Neutrophil (primary cell): ENCODE results near the gene MYBPHL.

Experiments used
- H3K27ac ChIP-seq: fragments of 200-600 bp; sonication (generic); 2 replicates; pipeline ENCODE4 v1.5.1; 2016; ENCODE audit warnings: mild to moderate bottlenecking, moderate library complexity
- H3K27me3 ChIP-seq: fragments of 200-600 bp; sonication (generic); 2 replicates; pipeline ENCODE4 v1.6.0; 2016; ENCODE audit warnings: mild to moderate bottlenecking
- H3K36me3 ChIP-seq: fragments of 200-600 bp; sonication (generic); 2 replicates; pipeline ENCODE4 v1.5.1; 2017
- H3K4me1 ChIP-seq, 2 experiments: fragments of 200-600 bp in 1 of 2; sonication (generic) in 1 of 2; 1 replicate in 1 of 2; 2 replicates in 1 of 2; pipeline versions ENCODE4 v1.5.1 to v1.6.1; 2013 to 2016; ENCODE audit warnings: low read depth in 1 of 2, low read length in 1 of 2, mild to moderate bottlenecking in 1 of 2, moderate library complexity in 1 of 2; ENCODE audit not compliant: control insufficient read depth in 1 of 2, insufficient read depth in 1 of 2
- H3K4me3 ChIP-seq, 2 experiments: fragments of 200-600 bp in 1 of 2; sonication (generic) in 1 of 2; 1 replicate in 1 of 2; 2 replicates in 1 of 2; pipeline ENCODE4 v1.5.1; 2013 to 2016; ENCODE audit warnings: low read depth in 1 of 2, low read length in 1 of 2, mild to moderate bottlenecking in 1 of 2, moderate library complexity in 1 of 2
- H3K9me3 ChIP-seq: fragments of 200-600 bp; sonication (generic); 2 replicates; pipeline ENCODE4 v1.5.1; 2016
- TF ChIP-seq, protein P1 (sequence below): fragments of 200-600 bp; sonication (generic); IDR thresholded peaks from 2 replicates; pipeline ENCODE4 v1.5.1; 2016; ENCODE audit warnings: antibody characterized with exemption

The MYBPHL gene

DNA sequence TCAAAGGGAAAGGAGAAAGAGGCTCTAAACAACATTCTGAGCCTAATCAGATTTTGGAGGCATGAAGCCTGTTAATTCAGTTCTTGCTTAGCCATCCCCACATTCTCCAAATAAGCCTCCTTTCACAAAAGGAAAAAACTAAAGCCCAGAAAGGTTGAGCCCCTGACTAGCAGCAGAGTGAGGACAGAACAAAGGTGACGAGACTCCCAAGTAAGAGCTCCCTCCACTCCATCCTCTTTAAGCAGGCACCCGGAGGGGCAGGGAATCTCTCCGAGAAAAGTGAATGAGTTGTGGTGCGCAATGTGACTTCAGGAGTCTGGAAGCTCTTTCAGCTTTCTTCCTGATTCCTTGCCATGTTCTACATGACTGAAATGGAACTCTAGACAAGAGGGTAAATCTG lies 43.4 kb upstream of the MYBPHL start:
- TF ChIP-seq, protein P1, sequence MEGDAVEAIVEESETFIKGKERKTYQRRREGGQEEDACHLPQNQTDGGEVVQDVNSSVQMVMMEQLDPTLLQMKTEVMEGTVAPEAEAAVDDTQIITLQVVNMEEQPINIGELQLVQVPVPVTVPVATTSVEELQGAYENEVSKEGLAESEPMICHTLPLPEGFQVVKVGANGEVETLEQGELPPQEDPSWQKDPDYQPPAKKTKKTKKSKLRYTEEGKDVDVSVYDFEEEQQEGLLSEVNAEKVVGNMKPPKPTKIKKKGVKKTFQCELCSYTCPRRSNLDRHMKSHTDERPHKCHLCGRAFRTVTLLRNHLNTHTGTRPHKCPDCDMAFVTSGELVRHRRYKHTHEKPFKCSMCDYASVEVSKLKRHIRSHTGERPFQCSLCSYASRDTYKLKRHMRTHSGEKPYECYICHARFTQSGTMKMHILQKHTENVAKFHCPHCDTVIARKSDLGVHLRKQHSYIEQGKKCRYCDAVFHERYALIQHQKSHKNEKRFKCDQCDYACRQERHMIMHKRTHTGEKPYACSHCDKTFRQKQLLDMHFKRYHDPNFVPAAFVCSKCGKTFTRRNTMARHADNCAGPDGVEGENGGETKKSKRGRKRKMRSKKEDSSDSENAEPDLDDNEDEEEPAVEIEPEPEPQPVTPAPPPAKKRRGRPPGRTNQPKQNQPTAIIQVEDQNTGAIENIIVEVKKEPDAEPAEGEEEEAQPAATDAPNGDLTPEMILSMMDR = no peak
- Histone ChIP-seq H3K4me3 (no peak overlapping the region), H3K27me3 (no peaks in the 10 kb centered on the region), H3K27ac (no peak overlapping the region), H3K36me3 (peaks cover 94% of the 10 kb centered on the region), H3K9me3 (no peaks in the 10 kb centered on the region), H3K4me1 (no peaks in the 10 kb centered on the region)

DNA sequence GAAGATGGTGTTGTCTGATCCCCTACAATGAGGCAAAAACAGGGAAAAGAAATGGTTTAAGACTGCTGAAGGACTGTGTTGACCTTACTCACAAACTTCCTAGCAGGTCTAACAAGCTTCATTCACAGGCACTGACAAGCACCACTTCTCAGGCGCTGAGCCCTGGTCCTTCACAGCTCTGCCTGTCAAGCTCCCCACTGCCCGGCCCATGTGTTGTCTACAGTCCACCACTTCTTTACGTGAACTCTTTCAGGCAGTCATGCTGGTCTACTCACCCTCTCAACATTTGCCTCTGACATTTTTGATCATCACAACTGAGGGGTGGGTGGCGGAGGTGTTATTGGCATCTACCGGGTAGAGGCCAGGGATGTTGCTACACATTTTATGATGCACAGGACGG lies 40.7 kb upstream of the MYBPHL start:
- TF ChIP-seq, protein P1 = no peak
- Histone ChIP-seq H3K9me3 (no peaks in the 10 kb centered on the region), H3K36me3 (peaks cover 94% of the 10 kb centered on the region), H3K27me3 (no peaks in the 10 kb centered on the region), H3K4me3 (no peak overlapping the region), H3K4me1 (peaks cover 6 to 8% of the 10 kb centered on the region in 2 experiments), H3K27ac (no peak overlapping the region)

DNA sequence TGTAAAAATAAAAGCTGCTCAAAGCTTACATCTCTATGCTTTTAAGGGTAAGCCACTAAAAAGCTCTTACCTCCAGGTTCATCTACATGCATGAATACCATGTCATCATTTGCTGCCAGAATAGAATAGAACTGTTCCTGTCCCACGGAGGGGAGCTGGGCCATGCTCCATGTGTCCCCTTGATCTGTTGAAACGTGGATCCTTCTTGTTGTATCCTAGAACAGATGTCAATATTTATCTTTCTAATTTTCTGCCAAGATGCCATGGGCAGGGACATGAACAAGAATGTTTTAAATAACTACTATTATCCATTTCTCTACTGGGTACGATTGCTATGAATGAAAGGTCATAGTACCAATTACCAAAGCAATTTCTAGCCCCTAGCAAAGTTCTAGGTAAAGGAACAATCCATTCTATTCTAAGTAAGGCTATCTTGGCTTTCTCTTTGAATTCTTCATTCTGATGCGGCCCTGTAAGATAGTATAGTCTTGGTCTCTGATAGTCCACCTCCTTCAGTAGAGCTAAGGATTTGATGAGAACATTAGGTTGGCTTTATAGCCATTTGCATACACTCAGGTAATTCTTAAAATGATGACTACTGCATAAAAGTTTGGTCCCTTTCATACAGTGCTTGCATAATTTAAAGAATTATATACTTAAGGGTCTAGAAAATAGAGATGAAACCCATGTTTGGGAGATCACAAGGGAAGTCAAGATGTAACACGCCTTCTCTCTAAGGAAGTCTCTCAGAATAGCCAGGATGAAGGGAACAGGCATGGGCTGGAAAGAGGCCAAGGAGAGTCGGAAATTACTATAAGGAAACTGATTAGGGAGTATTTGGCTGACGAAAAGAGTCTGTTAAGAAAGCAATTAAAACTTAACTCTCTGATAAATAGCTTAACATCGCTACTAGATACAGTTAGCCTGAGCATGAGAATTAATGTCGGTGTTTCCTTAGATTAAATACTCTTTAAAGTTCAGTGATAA lies 35.4 kb upstream of the MYBPHL start:
- no peak overlapping the region for H3K4me3 ChIP-seq
- no peaks in the 10 kb centered on the region for H3K27me3 ChIP-seq
- H3K4me1 ChIP-seq = peaks cover 6 to 12% of the 10 kb centered on the region in 2 experiments
- TF ChIP-seq, protein P1 = no peak
- H3K9me3 ChIP-seq = no peaks in the 10 kb centered on the region
- no peak overlapping the region for H3K27ac ChIP-seq
- peaks cover 94% of the 10 kb centered on the region for H3K36me3 ChIP-seq

DNA sequence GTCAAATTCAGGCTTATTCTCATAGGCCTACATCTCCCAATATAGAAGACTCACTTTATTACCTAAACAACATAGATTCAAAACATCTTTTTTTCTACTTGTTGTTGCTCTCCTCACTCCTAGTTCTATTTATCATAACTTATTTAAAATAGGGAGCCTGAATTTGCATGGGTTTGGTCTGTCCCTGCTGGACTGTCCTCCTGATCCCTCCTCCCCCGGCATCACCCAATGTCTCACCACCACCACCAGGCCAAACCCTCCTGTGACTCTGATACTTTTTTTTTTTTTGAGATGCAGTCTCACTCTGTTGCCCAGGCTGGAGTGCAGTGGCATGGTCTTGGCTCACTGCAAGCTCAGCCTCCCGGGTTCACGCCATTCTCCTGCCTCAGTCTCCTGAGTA lies 31.8 kb upstream of the MYBPHL start:
- TF ChIP-seq, protein P1 = no peak
- H3K27me3 ChIP-seq = no peaks in the 10 kb centered on the region
- no peaks in the 10 kb centered on the region for H3K9me3 ChIP-seq
- H3K4me1 ChIP-seq = peaks cover 6 to 12% of the 10 kb centered on the region in 2 experiments
- peaks cover 96% of the 10 kb centered on the region for H3K36me3 ChIP-seq
- H3K27ac ChIP-seq = no peak overlapping the region
- H3K4me3 ChIP-seq = no peak overlapping the region

DNA sequence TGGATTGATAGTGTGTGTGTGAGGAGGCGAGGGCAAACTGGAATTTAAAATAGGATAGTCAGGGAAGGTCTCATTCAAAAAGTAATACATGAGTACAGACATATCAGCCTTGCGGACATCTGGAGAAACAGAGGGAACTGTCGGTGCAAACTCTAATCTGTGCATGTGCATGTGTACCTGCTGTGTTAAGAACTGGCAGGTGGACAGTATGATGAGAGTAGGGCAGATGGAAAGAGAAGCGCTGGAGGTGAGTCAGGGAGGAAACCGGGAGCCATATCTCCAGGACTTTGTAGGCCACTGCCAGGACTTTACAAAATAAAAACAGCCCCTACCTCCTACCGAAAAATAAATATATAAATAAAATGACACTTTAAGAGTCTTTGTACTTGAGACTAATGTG lies 31.3 kb upstream of the MYBPHL start:
- Histone ChIP-seq H3K36me3 (peaks cover 95% of the 10 kb centered on the region), H3K27me3 (no peaks in the 10 kb centered on the region)
- TF ChIP-seq, protein P1 = no peak

More for the DNA sequence above, 31.3 kb upstream of the MYBPHL start:
- Histone ChIP-seq H3K27ac (no peak overlapping the region), H3K4me3 (no peak overlapping the region), H3K4me1 (peaks cover 3 to 7% of the 10 kb centered on the region in 2 experiments), H3K9me3 (no peaks in the 10 kb centered on the region)
